ENCODE measurements around the gene TUBA3E. TPM values are rescaled to one million over a fixed set of nuclear protein-coding genes. Genes with fewer than 3 reads are reported as not detected.
"Not testable (repeated sequence)": the region's sequence is repeated elsewhere in the genome, so short reads cannot be mapped to it uniquely, and the experiment has no call there.

TUBA3E gene
- total RNA-seq, 2 experiments from 2014 or later, result not detected

GRCh38 chr2:130181325-130181879 lies 16.8 kb downstream of the TUBA3E start, which contains the start of gene SMPD4:
Gene SMPD4 (minus strand): TSS chr2:130181602. CDS start chr2:130176592, 5,010 bp downstream.
- peak within 1 kb of the TSS; percentile 95 for H3K4me3 Mint-ChIP-seq
- peaks cover 22% of the 10 kb centered on the region for H3K4me1 Mint-ChIP-seq
- H3K9me3 Mint-ChIP-seq (ENCODE audit: low read depth), result no peaks in the 10 kb centered on the region
- peak; percentile 98 for DNase-seq
- no peaks in the 10 kb centered on the region for H3K27me3 Mint-ChIP-seq
- intact Hi-C loops (cut with DNase I, micrococcal nuclease), result loop anchor here (1.0 to 5.0 kb wide), 8 partner anchors 36 to 643 kb away; partner anchors contain the start of genes CCDC74B (in 1 of the 2), IMP4 (in 1 of the 2) and PTPN18 (in 1 of the 2)
- POLR2A ChIA-PET, result interaction anchor here (0.6 to 1.0 kb wide), 6 partner anchors 10 to 1311 kb away, joined by 3 to 7 read pairs (median 4); partner anchors contain the start of gene IMP4
- H3K36me3 Mint-ChIP-seq (ENCODE audit: low read depth), result peaks cover 18% of the 10 kb centered on the region
- ATAC-seq, result peak; percentile 74
- CTCF ChIA-PET, result interaction anchor here (0.8 to 2.4 kb wide), 6 partner anchors 149 to 190 kb away, joined by 3 to 13 read pairs (median 6); partner anchors contain the start of gene IMP4
- peak within 1 kb of the TSS; percentile 90 for H3K27ac Mint-ChIP-seq

- not testable (repeated sequence) for H3K27me3 Mint-ChIP-seq; H3K9me3 Mint-ChIP-seq (ENCODE audit: low read depth); DNase-seq; ATAC-seq
- Mint-ChIP-seq H3K4me3 (peak overlapping the region; percentile 95), H3K4me1 (peaks cover 22% of the 10 kb centered on the region), H3K36me3 (ENCODE audit: low read depth) (peaks cover 21% of the 10 kb centered on the region), H3K27ac (peak overlapping the region; percentile 88)
- ChIA-PET CTCF (interaction anchor here (0.8 to 2.4 kb wide), 6 partner anchors 150 to 191 kb away, joined by 3 to 13 read pairs (median 6); partner anchors contain the start of gene IMP4), POLR2A (interaction anchor here (0.6 to 1.0 kb wide), 6 partner anchors 12 to 1312 kb away, joined by 3 to 7 read pairs (median 4); partner anchors contain the start of gene IMP4)
- intact Hi-C loops (cut with DNase I, micrococcal nuclease), result loop anchor here (1.0 to 5.0 kb wide), 8 partner anchors 35 to 644 kb away; partner anchors contain the start of genes CCDC74B (in 1 of the 2), IMP4 (in 1 of the 2) and PTPN18 (in 1 of the 2)
These were observed 17.6 kb downstream of the TUBA3E start for GRCh38 chr2:130180404-130181324.

DNA sequence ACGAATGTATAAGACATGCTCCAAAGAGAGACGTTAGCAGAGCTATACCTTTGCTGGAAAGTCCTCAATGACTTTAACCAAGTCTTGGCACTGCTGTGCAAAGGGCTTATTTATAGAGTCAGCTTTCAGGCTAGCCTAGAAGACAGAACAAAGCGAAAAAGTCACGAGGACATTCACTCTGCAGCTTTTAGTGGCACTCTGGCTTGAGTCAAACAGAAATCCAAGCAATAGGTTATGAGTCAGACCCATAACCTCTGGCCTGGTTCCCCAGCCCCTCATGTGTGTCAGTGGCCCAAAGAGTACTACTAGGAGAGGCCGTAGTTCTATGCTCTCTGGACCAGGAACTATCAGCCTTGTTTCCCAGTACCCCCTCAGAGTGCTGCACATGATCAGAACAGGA lies 23.4 kb downstream of the TUBA3E start:
- POLR2A ChIA-PET, result interaction anchor here (0.5 kb wide), 1 partner anchor 10 kb away, joined by 4 read pairs; no protein-coding TSS in a partner anchor
- ATAC-seq, result peak; percentile 80
- H3K27ac Mint-ChIP-seq, result peak overlapping the region; percentile 7
- H3K4me3 Mint-ChIP-seq; intact Hi-C loops (cut with DNase I, micrococcal nuclease); CTCF ChIA-PET; H3K9me3 Mint-ChIP-seq (ENCODE audit: low read depth); DNase-seq; H3K27me3 Mint-ChIP-seq: not testable (repeated sequence)
- peaks cover 36% of the 10 kb centered on the region for H3K36me3 Mint-ChIP-seq (ENCODE audit: low read depth)
- H3K4me1 Mint-ChIP-seq, result peaks cover 12% of the 10 kb centered on the region

DNA sequence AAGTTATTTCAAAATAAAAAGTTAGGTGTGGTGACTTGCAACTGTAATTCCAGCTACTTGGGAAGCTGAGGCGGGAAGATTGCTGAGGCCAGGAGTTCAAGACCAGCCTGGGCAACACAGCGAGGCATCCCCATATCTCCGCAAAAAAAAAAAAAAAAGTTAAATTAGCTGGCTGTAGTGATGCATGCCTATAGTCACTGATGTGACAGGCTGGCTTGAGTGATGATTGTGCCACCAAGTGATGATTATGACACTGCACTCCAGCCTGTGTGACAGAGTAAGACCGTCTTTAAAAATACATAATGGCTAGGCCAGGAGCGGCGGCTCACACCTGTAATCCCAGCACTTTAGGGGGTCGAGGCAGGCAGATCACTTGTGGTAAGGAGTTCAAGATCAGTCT lies 28.3 kb downstream of the TUBA3E start:
- DNase-seq, result no peak
- Mint-ChIP-seq H3K36me3 (ENCODE audit: low read depth) (peaks cover 46% of the 10 kb centered on the region), H3K4me3 (no peak overlapping the region), H3K4me1 (no peaks in the 10 kb centered on the region), H3K27me3 (no peaks in the 10 kb centered on the region), H3K27ac (no peak overlapping the region), H3K9me3 (ENCODE audit: low read depth) (no peaks in the 10 kb centered on the region)
- CTCF ChIA-PET, result no interaction called here
- ATAC-seq, result no peak
- intact Hi-C loops (cut with DNase I, micrococcal nuclease), result no loop called here
- POLR2A ChIA-PET, result interaction anchor here (0.7 kb wide), 1 partner anchor 10 kb away, joined by 3 read pairs; no protein-coding TSS in a partner anchor

- H3K9me3 Mint-ChIP-seq (ENCODE audit: low read depth); DNase-seq; H3K4me3 Mint-ChIP-seq; intact Hi-C loops (cut with DNase I, micrococcal nuclease); POLR2A ChIA-PET; H3K4me1 Mint-ChIP-seq; H3K27me3 Mint-ChIP-seq; CTCF ChIA-PET: not testable (repeated sequence)
- ATAC-seq, result peak; percentile 97
- peaks cover 52% of the 10 kb centered on the region for H3K36me3 Mint-ChIP-seq (ENCODE audit: low read depth)
- H3K27ac Mint-ChIP-seq, result peak overlapping the region; percentile 51
These were observed 29.1 kb downstream of the TUBA3E start for GRCh38 chr2:130169163-130169562.

GRCh38 chr2:130166611-130167010 lies 31.6 kb downstream of the TUBA3E start:
- H3K4me3 Mint-ChIP-seq; ATAC-seq; H3K9me3 Mint-ChIP-seq (ENCODE audit: low read depth); POLR2A ChIA-PET; H3K27me3 Mint-ChIP-seq; H3K4me1 Mint-ChIP-seq; intact Hi-C loops (cut with DNase I, micrococcal nuclease); H3K27ac Mint-ChIP-seq; CTCF ChIA-PET; DNase-seq: not testable (repeated sequence)
- peaks cover 47% of the 10 kb centered on the region for H3K36me3 Mint-ChIP-seq (ENCODE audit: low read depth)

GRCh38 chr2:130165293-130166016 lies 32.8 kb downstream of the TUBA3E start:
- no peak overlapping the region for H3K27ac Mint-ChIP-seq
- no peaks in the 10 kb centered on the region for H3K9me3 Mint-ChIP-seq (ENCODE audit: low read depth)
- ATAC-seq (no peak), DNase-seq (no peak)
- ChIA-PET POLR2A (no interaction called here), CTCF (no interaction called here)
- H3K4me3 Mint-ChIP-seq, result no peak overlapping the region
- peaks cover 44% of the 10 kb centered on the region for H3K36me3 Mint-ChIP-seq (ENCODE audit: low read depth)
- no peaks in the 10 kb centered on the region for H3K4me1 Mint-ChIP-seq
- intact Hi-C loops (cut with DNase I, micrococcal nuclease), result no loop called here
- no peaks in the 10 kb centered on the region for H3K27me3 Mint-ChIP-seq

DNA sequence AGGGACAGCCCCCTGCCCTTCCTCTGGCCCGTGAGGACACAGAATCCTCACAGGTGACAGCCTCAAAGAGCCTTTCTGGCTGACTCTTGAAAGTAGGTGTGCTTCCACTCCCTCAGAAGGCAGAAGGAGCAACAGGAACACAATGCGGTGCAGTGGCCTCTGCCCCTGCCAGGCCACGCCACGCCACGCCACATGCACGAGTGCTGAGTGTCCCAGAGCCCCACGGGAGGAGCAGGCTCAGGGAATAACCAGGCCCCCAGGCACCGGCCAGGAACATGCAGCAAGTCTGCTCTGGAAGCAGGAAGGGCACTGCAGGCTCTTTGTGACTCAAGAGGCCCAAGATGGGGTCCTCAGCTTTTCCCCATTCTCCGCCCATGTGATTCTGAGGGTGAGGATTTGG lies 35.3 kb downstream of the TUBA3E start:
- H3K9me3 Mint-ChIP-seq (ENCODE audit: low read depth), result no peaks in the 10 kb centered on the region
- ChIA-PET POLR2A (no interaction called here), CTCF (no interaction called here)
- intact Hi-C loops (cut with DNase I, micrococcal nuclease), result no loop called here
- H3K36me3 Mint-ChIP-seq (ENCODE audit: low read depth), result peaks cover 45% of the 10 kb centered on the region
- ATAC-seq (no peak), DNase-seq (no peak)
- no peaks in the 10 kb centered on the region for H3K4me1 Mint-ChIP-seq
- H3K27ac Mint-ChIP-seq, result no peak overlapping the region
- H3K4me3 Mint-ChIP-seq, result no peak overlapping the region
- no peaks in the 10 kb centered on the region for H3K27me3 Mint-ChIP-seq

DNA sequence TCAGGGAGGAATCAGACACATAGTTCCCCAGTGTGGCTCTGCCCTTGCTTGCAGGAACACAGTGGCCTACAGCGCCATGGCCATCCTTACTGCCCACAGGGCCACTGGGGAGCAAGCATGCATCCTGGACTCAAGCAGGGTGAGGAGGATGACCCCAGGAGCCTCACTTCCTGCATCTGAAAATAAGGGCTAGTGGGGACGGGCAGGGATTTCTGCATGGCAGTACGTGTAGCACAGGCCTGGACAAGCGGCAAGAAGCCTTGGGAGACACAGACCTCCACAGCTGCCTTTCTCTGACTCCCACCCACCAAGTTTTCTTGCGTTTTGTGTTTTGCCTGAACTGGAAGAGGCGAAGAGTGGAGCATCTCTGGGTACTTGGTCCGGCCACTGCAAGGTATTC lies 35.8 kb downstream of the TUBA3E start:
- H3K27ac Mint-ChIP-seq; H3K9me3 Mint-ChIP-seq (ENCODE audit: low read depth); H3K27me3 Mint-ChIP-seq; H3K4me1 Mint-ChIP-seq; CTCF ChIA-PET; H3K4me3 Mint-ChIP-seq; POLR2A ChIA-PET; DNase-seq; ATAC-seq; intact Hi-C loops (cut with DNase I, micrococcal nuclease): not testable (repeated sequence)
- H3K36me3 Mint-ChIP-seq (ENCODE audit: low read depth), result peaks cover 41% of the 10 kb centered on the region

- CTCF ChIA-PET, result not testable (repeated sequence)
These were observed 37.2 kb downstream of the TUBA3E start for GRCh38 chr2:130160838-130161705.

More at GRCh38 chr2:130160838-130161705, 37.2 kb downstream of the TUBA3E start:
- ATAC-seq; DNase-seq; H3K27ac Mint-ChIP-seq; H3K4me3 Mint-ChIP-seq; H3K27me3 Mint-ChIP-seq; H3K4me1 Mint-ChIP-seq; intact Hi-C loops (cut with DNase I, micrococcal nuclease); POLR2A ChIA-PET; H3K9me3 Mint-ChIP-seq (ENCODE audit: low read depth): not testable (repeated sequence)
- H3K36me3 Mint-ChIP-seq (ENCODE audit: low read depth), result peaks cover 35% of the 10 kb centered on the region
